Neural cell (in vitro differentiated cells): ENCODE measurements around the gene PAMR1.

Source experiments
- EP300 ChIP-seq: fragments of 450-650 bp; conservative IDR thresholded peaks from 2 replicates; pipeline ENCODE4 v1.6.1; 2014; ENCODE audit warnings: antibody characterized with exemption, mild to moderate bottlenecking, moderate library complexity; ENCODE audit not compliant: poor library complexity, severe bottlenecking
- EZH2 ChIP-seq: fragments of 200-600, 300-800 bp; shearing (Covaris generic), sonication (generic); IDR thresholded peaks from 2 replicates; pipeline ENCODE4 v1.6.1; 2014; ENCODE audit warnings: antibody characterized with exemption, low read length, borderline replicate concordance, mild to moderate bottlenecking; ENCODE audit not compliant: insufficient read depth, poor library complexity, severe bottlenecking
- POLR2AphosphoS5 ChIP-seq: IDR thresholded peaks from 2 replicates; pipeline ENCODE4 v1.6.1; 2012
- TAF1 ChIP-seq: IDR thresholded peaks from 2 replicates; pipeline ENCODE4 v1.6.1; 2012; ENCODE audit warnings: low read depth
- TF ChIP-seq, protein P1 (sequence below): fragments of 450-650 bp; IDR thresholded peaks from 2 replicates; pipeline ENCODE4 v1.5.1; 2014; ENCODE audit warnings: antibody characterized with exemption, mild to moderate bottlenecking, moderate library complexity; ENCODE audit not compliant: poor library complexity, severe bottlenecking
- TF ChIP-seq, protein P2 (sequence below): IDR thresholded peaks from 2 replicates; pipeline ENCODE4 v1.6.1; 2012; ENCODE audit warnings: borderline replicate concordance

DNA sequence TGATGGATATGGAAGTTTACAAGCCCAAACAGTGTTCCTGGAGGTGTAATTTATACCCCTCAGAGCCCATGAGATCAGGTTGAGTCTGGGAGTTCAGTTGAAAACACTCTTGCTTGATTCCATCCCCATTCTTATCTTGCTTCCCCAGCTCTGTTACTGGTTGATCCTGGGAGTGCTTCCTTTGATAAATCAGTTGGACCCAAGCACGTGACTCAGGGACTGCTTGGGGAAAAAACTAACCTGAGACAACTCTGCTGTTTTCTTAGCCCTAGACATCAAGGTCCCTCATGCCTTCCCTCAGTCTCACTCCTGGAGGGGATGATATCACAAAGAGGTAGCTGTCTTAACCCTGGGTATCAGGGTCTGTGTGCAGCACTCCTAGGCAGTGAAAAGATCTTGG is 71.1 kb downstream of the PAMR1 start:
- TF ChIP-seq EP300 (no peak), EZH2 (no peak), POLR2AphosphoS5 (no peak), TAF1 (no peak)
- TF ChIP-seq, protein P1, sequence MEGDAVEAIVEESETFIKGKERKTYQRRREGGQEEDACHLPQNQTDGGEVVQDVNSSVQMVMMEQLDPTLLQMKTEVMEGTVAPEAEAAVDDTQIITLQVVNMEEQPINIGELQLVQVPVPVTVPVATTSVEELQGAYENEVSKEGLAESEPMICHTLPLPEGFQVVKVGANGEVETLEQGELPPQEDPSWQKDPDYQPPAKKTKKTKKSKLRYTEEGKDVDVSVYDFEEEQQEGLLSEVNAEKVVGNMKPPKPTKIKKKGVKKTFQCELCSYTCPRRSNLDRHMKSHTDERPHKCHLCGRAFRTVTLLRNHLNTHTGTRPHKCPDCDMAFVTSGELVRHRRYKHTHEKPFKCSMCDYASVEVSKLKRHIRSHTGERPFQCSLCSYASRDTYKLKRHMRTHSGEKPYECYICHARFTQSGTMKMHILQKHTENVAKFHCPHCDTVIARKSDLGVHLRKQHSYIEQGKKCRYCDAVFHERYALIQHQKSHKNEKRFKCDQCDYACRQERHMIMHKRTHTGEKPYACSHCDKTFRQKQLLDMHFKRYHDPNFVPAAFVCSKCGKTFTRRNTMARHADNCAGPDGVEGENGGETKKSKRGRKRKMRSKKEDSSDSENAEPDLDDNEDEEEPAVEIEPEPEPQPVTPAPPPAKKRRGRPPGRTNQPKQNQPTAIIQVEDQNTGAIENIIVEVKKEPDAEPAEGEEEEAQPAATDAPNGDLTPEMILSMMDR = no peak
- TF ChIP-seq, protein P2, sequence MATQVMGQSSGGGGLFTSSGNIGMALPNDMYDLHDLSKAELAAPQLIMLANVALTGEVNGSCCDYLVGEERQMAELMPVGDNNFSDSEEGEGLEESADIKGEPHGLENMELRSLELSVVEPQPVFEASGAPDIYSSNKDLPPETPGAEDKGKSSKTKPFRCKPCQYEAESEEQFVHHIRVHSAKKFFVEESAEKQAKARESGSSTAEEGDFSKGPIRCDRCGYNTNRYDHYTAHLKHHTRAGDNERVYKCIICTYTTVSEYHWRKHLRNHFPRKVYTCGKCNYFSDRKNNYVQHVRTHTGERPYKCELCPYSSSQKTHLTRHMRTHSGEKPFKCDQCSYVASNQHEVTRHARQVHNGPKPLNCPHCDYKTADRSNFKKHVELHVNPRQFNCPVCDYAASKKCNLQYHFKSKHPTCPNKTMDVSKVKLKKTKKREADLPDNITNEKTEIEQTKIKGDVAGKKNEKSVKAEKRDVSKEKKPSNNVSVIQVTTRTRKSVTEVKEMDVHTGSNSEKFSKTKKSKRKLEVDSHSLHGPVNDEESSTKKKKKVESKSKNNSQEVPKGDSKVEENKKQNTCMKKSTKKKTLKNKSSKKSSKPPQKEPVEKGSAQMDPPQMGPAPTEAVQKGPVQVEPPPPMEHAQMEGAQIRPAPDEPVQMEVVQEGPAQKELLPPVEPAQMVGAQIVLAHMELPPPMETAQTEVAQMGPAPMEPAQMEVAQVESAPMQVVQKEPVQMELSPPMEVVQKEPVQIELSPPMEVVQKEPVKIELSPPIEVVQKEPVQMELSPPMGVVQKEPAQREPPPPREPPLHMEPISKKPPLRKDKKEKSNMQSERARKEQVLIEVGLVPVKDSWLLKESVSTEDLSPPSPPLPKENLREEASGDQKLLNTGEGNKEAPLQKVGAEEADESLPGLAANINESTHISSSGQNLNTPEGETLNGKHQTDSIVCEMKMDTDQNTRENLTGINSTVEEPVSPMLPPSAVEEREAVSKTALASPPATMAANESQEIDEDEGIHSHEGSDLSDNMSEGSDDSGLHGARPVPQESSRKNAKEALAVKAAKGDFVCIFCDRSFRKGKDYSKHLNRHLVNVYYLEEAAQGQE = no peak
